ENCODE data around the gene SLCO3A1.

SLCO3A1 gene

GRCh38 chr15:91936182-91936775 lies 82.8 kb downstream of the SLCO3A1 start:
- Histone ChIP-seq H3K4me3 (no peak overlapping the region), H3K4me1 (no peaks in the 10 kb centered on the region), H3K27me3 (ENCODE audit: low read depth) (no peaks in the 10 kb centered on the region), H3K36me3 (replicated peaks) (no peaks in the 10 kb centered on the region), H3K9me3 (no peaks in the 10 kb centered on the region)
- in situ Hi-C loops (cut with MboI; ENCODE audit: low sequenced_read_pairs), result no loop called here
- no peak for DNase-seq (ENCODE audit: low spot score in 2 of 2)

GRCh38 chr15:91936927-91937326 lies 83.4 kb downstream of the SLCO3A1 start:
- no peak overlapping the region for H3K4me3 ChIP-seq
- H3K27me3 ChIP-seq (ENCODE audit: low read depth), result no peaks in the 10 kb centered on the region
- DNase-seq (ENCODE audit: low spot score in 2 of 2), result no peak
- no peaks in the 10 kb centered on the region for H3K9me3 ChIP-seq
- in situ Hi-C loops (cut with MboI; ENCODE audit: low sequenced_read_pairs), result no loop called here
- H3K4me1 ChIP-seq, result no peaks in the 10 kb centered on the region
- no peaks in the 10 kb centered on the region for H3K36me3 ChIP-seq (replicated peaks)

GRCh38 chr15:91938136-91938535 lies 84.6 kb downstream of the SLCO3A1 start:
- in situ Hi-C loops (cut with MboI; ENCODE audit: low sequenced_read_pairs), result no loop called here

GRCh38 chr15:91939403-91939831 lies 85.9 kb downstream of the SLCO3A1 start:
- no peak for DNase-seq (ENCODE audit: low spot score in 2 of 2)
- H3K4me3 ChIP-seq, result no peak overlapping the region
- H3K9me3 ChIP-seq, result no peaks in the 10 kb centered on the region
- H3K27me3 ChIP-seq (ENCODE audit: low read depth), result no peaks in the 10 kb centered on the region
- in situ Hi-C loops (cut with MboI; ENCODE audit: low sequenced_read_pairs), result no loop called here
- H3K4me1 ChIP-seq, result no peaks in the 10 kb centered on the region
- H3K36me3 ChIP-seq (replicated peaks), result no peaks in the 10 kb centered on the region

More at GRCh38 chr15:91938136-91938535, 84.6 kb downstream of the SLCO3A1 start:
- Histone ChIP-seq H3K4me1 (no peaks in the 10 kb centered on the region), H3K4me3 (no peak overlapping the region), H3K36me3 (replicated peaks) (no peaks in the 10 kb centered on the region), H3K9me3 (no peaks in the 10 kb centered on the region), H3K27me3 (ENCODE audit: low read depth) (no peaks in the 10 kb centered on the region)
- DNase-seq (ENCODE audit: low spot score in 2 of 2), result no peak

- H3K9me3 ChIP-seq, result no peaks in the 10 kb centered on the region
- H3K27me3 ChIP-seq (ENCODE audit: low read depth), result no peaks in the 10 kb centered on the region
- H3K4me3 ChIP-seq, result no peak overlapping the region
- no peaks in the 10 kb centered on the region for H3K4me1 ChIP-seq
- H3K36me3 ChIP-seq (replicated peaks), result no peaks in the 10 kb centered on the region
- in situ Hi-C loops (cut with MboI; ENCODE audit: low sequenced_read_pairs), result no loop called here
- no peak for DNase-seq (ENCODE audit: low spot score in 2 of 2)
Measured at GRCh38 chr15:91940496-91941381, 87.2 kb downstream of the SLCO3A1 start.

GRCh38 chr15:91941871-91942658 lies 88.6 kb downstream of the SLCO3A1 start:
- H3K4me3 ChIP-seq, result no peak overlapping the region
- in situ Hi-C loops (cut with MboI; ENCODE audit: low sequenced_read_pairs), result no loop called here
- H3K4me1 ChIP-seq, result no peaks in the 10 kb centered on the region

GRCh38 chr15:91942720-91943394 lies 89.3 kb downstream of the SLCO3A1 start:
- Histone ChIP-seq H3K4me1 (no peaks in the 10 kb centered on the region), H3K9me3 (no peaks in the 10 kb centered on the region), H3K4me3 (no peak overlapping the region), H3K27me3 (ENCODE audit: low read depth) (no peaks in the 10 kb centered on the region), H3K36me3 (replicated peaks) (no peaks in the 10 kb centered on the region)
- no peak for DNase-seq (ENCODE audit: low spot score in 2 of 2)
- in situ Hi-C loops (cut with MboI; ENCODE audit: low sequenced_read_pairs), result no loop called here

More at GRCh38 chr15:91941871-91942658, 88.6 kb downstream of the SLCO3A1 start:
- no peaks in the 10 kb centered on the region for H3K27me3 ChIP-seq (ENCODE audit: low read depth)
- H3K36me3 ChIP-seq (replicated peaks), result no peaks in the 10 kb centered on the region
- H3K9me3 ChIP-seq, result no peaks in the 10 kb centered on the region
- DNase-seq (ENCODE audit: low spot score in 2 of 2), result no peak

- DNase-seq (ENCODE audit: low spot score in 2 of 2), result no peak
- Histone ChIP-seq H3K36me3 (replicated peaks) (no peaks in the 10 kb centered on the region), H3K27me3 (ENCODE audit: low read depth) (no peaks in the 10 kb centered on the region), H3K4me3 (no peak overlapping the region), H3K9me3 (no peaks in the 10 kb centered on the region), H3K4me1 (no peaks in the 10 kb centered on the region)
- in situ Hi-C loops (cut with MboI; ENCODE audit: low sequenced_read_pairs), result no loop called here
Measured at GRCh38 chr15:91944331-91944730, 90.8 kb downstream of the SLCO3A1 start.

- in situ Hi-C loops (cut with MboI; ENCODE audit: low sequenced_read_pairs), result no loop called here
- Histone ChIP-seq H3K36me3 (replicated peaks) (no peaks in the 10 kb centered on the region), H3K4me3 (no peak overlapping the region), H3K27me3 (ENCODE audit: low read depth) (no peaks in the 10 kb centered on the region), H3K9me3 (no peaks in the 10 kb centered on the region), H3K4me1 (no peaks in the 10 kb centered on the region)
- DNase-seq (ENCODE audit: low spot score in 2 of 2), result peak in 1 of 2 experiments; percentile 10
Measured at GRCh38 chr15:91945385-91945784, 91.9 kb downstream of the SLCO3A1 start.

GRCh38 chr15:91946075-91946474 lies 92.6 kb downstream of the SLCO3A1 start:
- Histone ChIP-seq H3K4me1 (no peaks in the 10 kb centered on the region), H3K27me3 (ENCODE audit: low read depth) (no peaks in the 10 kb centered on the region), H3K36me3 (replicated peaks) (no peaks in the 10 kb centered on the region), H3K4me3 (no peak overlapping the region), H3K9me3 (no peaks in the 10 kb centered on the region)
- DNase-seq (ENCODE audit: low spot score in 2 of 2), result no peak
- in situ Hi-C loops (cut with MboI; ENCODE audit: low sequenced_read_pairs), result no loop called here

- no peak overlapping the region for H3K4me3 ChIP-seq
Measured at GRCh38 chr15:91946581-91947292, 93.2 kb downstream of the SLCO3A1 start.

GRCh38 chr15:91947293-91947679 lies 93.8 kb downstream of the SLCO3A1 start:
- in situ Hi-C loops (cut with MboI; ENCODE audit: low sequenced_read_pairs), result no loop called here
- H3K27me3 ChIP-seq (ENCODE audit: low read depth), result no peaks in the 10 kb centered on the region
- no peaks in the 10 kb centered on the region for H3K9me3 ChIP-seq
- no peaks in the 10 kb centered on the region for H3K4me1 ChIP-seq
- H3K4me3 ChIP-seq, result no peak overlapping the region
- DNase-seq (ENCODE audit: low spot score in 2 of 2), result no peak
- H3K36me3 ChIP-seq (replicated peaks), result no peaks in the 10 kb centered on the region

More at GRCh38 chr15:91946581-91947292, 93.2 kb downstream of the SLCO3A1 start:
- in situ Hi-C loops (cut with MboI; ENCODE audit: low sequenced_read_pairs), result no loop called here
- Histone ChIP-seq H3K4me1 (no peaks in the 10 kb centered on the region), H3K9me3 (no peaks in the 10 kb centered on the region), H3K27me3 (ENCODE audit: low read depth) (no peaks in the 10 kb centered on the region), H3K36me3 (replicated peaks) (no peaks in the 10 kb centered on the region)
- DNase-seq (ENCODE audit: low spot score in 2 of 2), result no peak

Measured in HAP-1 (cell line).